ENCODE data around the gene HES6. TPM values are rescaled to one million over a fixed set of nuclear protein-coding genes. Genes with fewer than 3 reads are reported as not detected.
A peak's percentile ranks its signal among the peaks of the same experiment; 100 is the strongest.

Gene HES6
- 1 to 10 TPM; 4.0 to 5.6 (median 4.7) TPM for total RNA-seq

GRCh38 chr2:238239863-238240756, at the start of gene HES6:
TSS of gene HES6 (minus strand) at chr2:238240038. CDS start at chr2:238239905, 133 bp downstream.
- Histone ChIP-seq H3K27ac (peak within 1 kb of the TSS in 1 of 2 donors; percentile 9), H3K4me1 (peaks cover 6 to 9% of the 10 kb centered on the region in 2 donors), H3K27me3 (peaks cover 6 to 8% of the 10 kb centered on the region in 2 donors), H3K36me3 (no peaks in the 10 kb centered on the region), H3K4me3 (peak within 1 kb of the TSS; percentile 50 to 92 (median 68)), H3K9me3 (no peaks in the 10 kb centered on the region)
- intact Hi-C loops (cut with DNase I; ENCODE audit: low total_unique reads), result no loop called here
- peak; percentile 83 to 84 for DNase-seq (ENCODE audit: low spot score in 2 of 2)
- TF ChIP-seq CTCF (IDR thresholded peaks at IDR 0.05), result peak in 1 of 3 donors; percentile 10
- no peak for TF ChIP-seq POLR2A (IDR thresholded peaks at IDR 0.05)
- TF ChIP-seq POLR2AphosphoS5 (IDR thresholded peaks at IDR 0.05), result peak in 1 of 3 donors; percentile 34

GRCh38 chr2:238289574-238289973, 49.7 kb upstream of the HES6 start:
- no peaks in the 10 kb centered on the region for H3K27me3 ChIP-seq
- DNase-seq (ENCODE audit: low spot score in 2 of 2), result no peak
- peak overlapping the region; percentile 97 to 99 for H3K27ac ChIP-seq
- TF ChIP-seq CTCF (IDR thresholded peaks at IDR 0.05) (no peak), POLR2AphosphoS5 (IDR thresholded peaks at IDR 0.05) (no peak), POLR2A (IDR thresholded peaks at IDR 0.05) (no peak)
- no peaks in the 10 kb centered on the region for H3K36me3 ChIP-seq
- H3K4me1 ChIP-seq, result peaks cover 12 to 15% of the 10 kb centered on the region in 2 donors
- no peaks in the 10 kb centered on the region for H3K9me3 ChIP-seq
- peak overlapping the region; percentile 83 to 86 (median 86) for H3K4me3 ChIP-seq
- intact Hi-C loops (cut with DNase I; ENCODE audit: low total_unique reads), result no loop called here

- peak overlapping the region; percentile 97 to 99 for H3K27ac ChIP-seq
- no peaks in the 10 kb centered on the region for H3K27me3 ChIP-seq
- peak overlapping the region; percentile 83 to 86 (median 86) for H3K4me3 ChIP-seq
- H3K36me3 ChIP-seq, result no peaks in the 10 kb centered on the region
- peaks cover 14 to 19% of the 10 kb centered on the region in 2 donors for H3K4me1 ChIP-seq
- TF ChIP-seq CTCF (IDR thresholded peaks at IDR 0.05), result peak in 2 of 3 donors; percentile 27 to 28
- TF ChIP-seq POLR2AphosphoS5 (IDR thresholded peaks at IDR 0.05), result peak; percentile 89 to 97 (median 96)
- TF ChIP-seq POLR2A (IDR thresholded peaks at IDR 0.05), result peak; percentile 64
- no peaks in the 10 kb centered on the region for H3K9me3 ChIP-seq
- intact Hi-C loops (cut with DNase I; ENCODE audit: low total_unique reads), result no loop called here
- DNase-seq (ENCODE audit: low spot score in 2 of 2), result peak; percentile 98 to 99
These were observed 49.1 kb upstream of the HES6 start for GRCh38 chr2:238288650-238289573.

- Histone ChIP-seq H3K4me3 (peak within 1 kb of the TSS; percentile 83 to 86 (median 86)), H3K4me1 (peaks cover 17 to 28% of the 10 kb centered on the region in 2 donors), H3K27me3 (no peaks in the 10 kb centered on the region), H3K27ac (peak within 1 kb of the TSS; percentile 97 to 99), H3K9me3 (no peaks in the 10 kb centered on the region), H3K36me3 (no peaks in the 10 kb centered on the region)
- intact Hi-C loops (cut with DNase I; ENCODE audit: low total_unique reads), result no loop called here
- TF ChIP-seq POLR2AphosphoS5 (IDR thresholded peaks at IDR 0.05), result peak; percentile 23 to 84 (median 48)
- peak in 1 of 3 donors; percentile 31 for TF ChIP-seq CTCF (IDR thresholded peaks at IDR 0.05)
- TF ChIP-seq POLR2A (IDR thresholded peaks at IDR 0.05), result no peak
- peak; percentile 73 to 90 for DNase-seq (ENCODE audit: low spot score in 2 of 2)
These were observed 48.2 kb upstream of the HES6 start, which contains the start of gene PER2 for GRCh38 chr2:238287737-238288649. TSS of gene PER2 (minus strand) at chr2:238288610. CDS start at chr2:238277936, 10,674 bp downstream.
